Inflammatory macrophage treated with lipopolysaccharide for 1 hour (primary cell): ENCODE measurements around the gene CMAS.
"Not testable (repeated sequence)": the region's sequence is repeated elsewhere in the genome, so short reads cannot be mapped to it uniquely, and the experiment has no call there.

Source experiments
- DNase-seq, 2 donors: peaks; one replicate each; pipeline ENCODE4 v3.0.0-alpha.2; 2020 to 2022

The CMAS gene

GRCh38 chr12:22048351-22049041, 2.5 kb downstream of the CMAS start:
- DNase-seq: no peak

- DNase-seq: no peak
Observed at GRCh38 chr12:22050078-22050477, 4.1 kb downstream of the CMAS start.

- no peak for DNase-seq
Observed at GRCh38 chr12:22051114-22051698, 5.2 kb downstream of the CMAS start.

GRCh38 chr12:22052994-22053393, 7.0 kb downstream of the CMAS start:
- not testable (repeated sequence) for DNase-seq

- DNase-seq: no peak
Observed at GRCh38 chr12:22054155-22054554, 8.1 kb downstream of the CMAS start.

DNA sequence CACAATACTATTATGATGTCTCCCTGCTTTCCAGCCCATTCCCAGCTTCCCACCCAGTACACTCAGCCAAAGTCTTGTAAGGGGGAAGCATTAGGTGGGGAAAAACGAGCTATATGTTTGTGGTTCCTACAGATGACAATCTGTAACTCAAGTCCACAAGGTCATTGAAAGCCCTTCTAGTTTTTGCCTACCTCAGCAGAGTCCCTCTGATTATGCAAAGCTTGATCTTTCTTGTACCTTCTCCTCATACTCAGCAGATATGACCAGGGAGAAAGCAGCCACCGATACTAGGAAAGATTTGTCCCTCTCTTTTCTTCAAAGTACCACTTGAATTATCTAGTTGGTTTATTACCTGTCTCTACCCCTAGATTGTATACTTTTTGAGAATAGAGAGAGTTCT, 10.6 kb downstream of the CMAS start:
- no peak for DNase-seq

DNA sequence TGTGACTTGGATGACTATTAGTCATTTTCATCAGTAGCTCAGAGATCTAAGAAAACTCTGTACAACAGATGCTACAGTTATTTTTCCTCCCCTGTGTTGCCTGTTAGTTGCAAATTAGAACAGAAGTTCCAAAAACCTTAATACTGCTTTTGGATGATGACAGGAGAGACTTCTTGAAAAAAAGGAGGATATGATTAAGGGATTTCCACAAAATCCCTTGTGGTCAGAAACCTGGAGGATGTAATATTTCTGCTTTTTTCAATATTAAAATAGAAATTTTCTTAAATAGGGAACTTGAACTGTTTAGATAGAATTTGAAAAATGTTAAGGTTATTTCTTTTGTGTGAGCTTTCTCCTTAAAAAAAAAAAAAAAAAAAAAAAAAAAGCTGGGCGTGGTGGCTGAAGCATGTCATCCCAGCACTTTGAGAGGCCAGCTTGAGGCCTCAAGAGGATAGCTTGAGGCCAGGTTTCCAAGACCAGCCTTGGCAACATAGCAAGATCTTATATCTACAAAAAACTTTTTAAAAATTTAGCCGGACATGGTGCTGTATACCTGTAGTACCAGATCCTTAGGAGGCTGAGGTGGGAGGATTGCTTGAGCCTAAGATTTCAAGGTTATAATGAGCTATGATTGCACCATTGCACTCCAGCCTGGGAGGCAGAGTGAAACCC, 14.1 kb downstream of the CMAS start:
- DNase-seq: peak; percentile 61 to 74

GRCh38 chr12:22064968-22065367, 18.9 kb downstream of the CMAS start:
- DNase-seq: no peak

DNA sequence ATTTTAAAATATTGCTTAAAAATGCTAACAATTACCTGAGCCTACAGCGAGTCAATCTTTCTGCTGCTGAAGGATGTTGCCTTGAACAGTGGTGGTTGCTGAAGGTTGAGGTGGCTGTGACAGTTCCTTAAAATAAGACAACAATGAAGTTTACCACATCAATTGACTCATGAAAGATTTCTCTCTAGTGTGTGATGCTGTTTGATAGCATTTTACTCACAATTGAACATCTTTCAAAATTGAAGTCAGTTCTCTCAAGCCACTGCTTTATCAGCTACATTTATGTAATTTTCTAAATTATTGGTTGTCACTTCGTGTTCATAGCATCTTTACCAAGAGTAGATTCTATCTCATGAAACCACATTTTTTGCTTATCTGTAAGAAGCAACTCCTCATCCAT, 20.3 kb downstream of the CMAS start:
- DNase-seq: no peak

DNA sequence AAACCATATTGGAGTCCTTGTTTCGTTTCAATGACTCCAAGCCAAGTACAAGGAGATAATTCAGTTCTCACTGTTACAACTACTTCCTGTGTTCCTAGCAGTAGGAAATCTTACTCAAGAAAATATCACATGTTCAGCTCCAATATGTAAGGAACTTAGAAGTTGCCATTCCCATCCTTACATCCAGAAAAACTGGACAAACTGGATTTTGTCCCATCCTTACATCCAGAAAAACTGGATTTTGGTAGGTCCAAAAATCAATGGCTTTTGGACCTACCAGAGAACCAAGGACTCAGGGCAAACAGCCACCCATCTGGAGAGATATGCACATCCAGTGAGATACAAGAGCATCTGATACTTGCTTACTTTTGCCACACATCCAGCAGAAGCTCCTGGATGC, 23.8 kb downstream of the CMAS start:
- no peak for DNase-seq

GRCh38 chr12:22082190-22082701, 36.2 kb downstream of the CMAS start:
- no peak for DNase-seq

DNA sequence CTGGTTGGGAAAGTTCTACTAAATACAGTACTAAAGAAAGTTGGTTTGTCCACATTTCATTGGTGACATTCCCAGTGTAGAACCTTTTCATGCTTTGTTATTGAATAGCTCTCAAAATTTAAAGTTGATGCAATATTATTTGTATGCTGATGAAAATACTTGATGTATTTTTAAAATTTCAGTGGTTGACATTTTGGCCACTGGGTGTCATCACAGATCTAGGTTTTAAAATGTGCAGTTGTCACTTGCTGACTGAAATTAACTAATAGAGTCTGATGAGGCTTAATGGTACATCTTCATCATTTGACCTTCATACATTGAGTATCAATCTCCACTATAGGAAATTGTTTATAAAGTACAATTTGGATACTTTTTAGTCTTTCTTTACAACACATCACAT, 37.1 kb downstream of the CMAS start:
- DNase-seq: peak; percentile 35 to 65

DNA sequence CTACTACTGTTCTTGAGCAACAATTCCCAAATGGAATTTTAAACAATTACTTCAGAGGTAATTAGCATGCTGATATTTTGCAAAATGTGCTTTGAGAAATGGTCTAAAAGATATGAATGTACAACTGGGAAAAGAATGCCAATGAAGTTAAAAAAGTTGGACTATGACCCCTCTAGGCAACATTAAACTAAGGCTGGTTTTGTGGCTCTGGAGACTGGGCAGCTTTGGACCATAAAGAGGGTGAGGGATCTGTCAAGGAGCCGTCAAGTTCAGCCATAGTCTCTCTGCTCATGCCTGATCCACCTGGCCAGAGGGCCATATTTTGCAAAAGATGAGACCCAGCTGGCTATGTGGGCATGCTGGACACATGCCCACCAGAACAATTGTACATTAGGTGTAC, 38.8 kb downstream of the CMAS start:
- DNase-seq: no peak

- DNase-seq: no peak
Observed at GRCh38 chr12:22088886-22089285, 42.9 kb downstream of the CMAS start.

DNA sequence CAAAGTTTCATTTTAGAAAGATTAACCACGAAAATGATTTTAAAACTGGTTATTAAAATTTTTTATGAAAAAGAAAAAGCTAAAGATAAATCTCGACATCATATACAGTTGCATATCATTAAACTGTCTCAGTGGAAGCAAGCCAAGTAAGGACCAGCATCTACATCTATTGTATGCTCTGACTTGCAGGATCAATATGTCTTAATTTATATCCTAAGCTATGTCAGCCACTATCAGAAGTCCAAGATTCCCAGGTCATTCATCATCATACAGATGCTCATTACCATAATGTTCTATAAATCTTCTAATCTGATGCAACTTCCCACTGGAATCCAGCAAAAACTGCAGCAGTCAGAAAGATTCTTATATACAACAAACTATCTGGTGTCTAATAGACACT, 43.5 kb downstream of the CMAS start:
- no peak for DNase-seq

- not testable (repeated sequence) for DNase-seq
Observed at GRCh38 chr12:22099062-22099461, 53.0 kb downstream of the CMAS start.

- DNase-seq: peak; percentile 74 to 86
Observed at GRCh38 chr12:22100958-22101748, 55.1 kb downstream of the CMAS start.

- peak; percentile 38 to 65 for DNase-seq
Observed at GRCh38 chr12:22101749-22102243, 55.8 kb downstream of the CMAS start.

DNA sequence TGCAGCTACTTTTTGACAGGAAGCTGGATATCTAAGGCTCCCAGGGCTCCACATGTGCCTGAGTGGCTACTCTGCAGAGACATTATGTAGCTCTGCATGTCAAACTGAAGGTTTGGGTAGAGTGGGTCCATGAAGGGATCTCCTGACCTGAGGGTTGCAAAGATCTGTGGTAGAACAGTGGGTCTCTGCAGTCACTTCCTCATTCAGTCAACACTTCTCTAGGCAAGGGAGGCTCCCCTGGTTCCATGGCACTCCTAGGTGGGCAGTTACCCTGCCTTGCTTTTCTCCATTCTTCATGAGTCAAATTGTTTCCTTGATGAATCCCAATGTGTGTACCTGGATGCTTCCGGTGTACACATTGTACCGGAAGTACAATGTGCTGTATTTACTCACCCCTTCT, 57.4 kb downstream of the CMAS start:
- no peak for DNase-seq

GRCh38 chr12:22105542-22105941, 59.5 kb downstream of the CMAS start:
- no peak for DNase-seq

DNA sequence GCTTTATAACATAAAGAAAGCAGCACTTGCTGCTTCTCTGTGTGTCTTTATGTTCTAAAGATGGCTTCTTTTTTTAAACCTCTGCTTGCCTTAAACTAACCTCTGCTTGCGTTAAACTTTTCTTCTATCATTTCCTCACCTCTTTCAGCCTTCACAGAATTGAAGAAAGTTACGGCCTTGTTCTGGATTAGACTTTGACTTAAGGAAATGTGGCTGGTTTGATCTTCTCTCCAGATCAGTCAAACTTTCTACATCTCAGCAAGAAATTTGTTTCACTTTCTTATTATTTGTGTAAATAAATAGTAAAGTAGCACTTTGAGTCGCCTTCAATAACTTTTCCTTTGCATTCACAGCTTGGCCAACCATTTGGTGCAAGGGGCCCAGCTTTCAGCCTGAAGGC, 64.2 kb downstream of the CMAS start:
- no peak for DNase-seq
